Right hindlimb (tissue), 1 donor: Measurements from ENCODE around the gene KIAA1217.

ENCODE experiments used
- DNase-seq: peaks from one replicate; pipeline ENCODE4 v3.0.0-alpha.2; 2018

The KIAA1217 gene

GRCh38 chr10:24208661-24209431, at the start of gene KIAA1217:
Gene KIAA1217 (plus strand): TSS chr10:24209138. CDS start chr10:24209194, 56 bp downstream.
- DNase-seq = peak; percentile 77

- DNase-seq = no peak
Observed at GRCh38 chr10:24162206-24162985, 46.5 kb upstream of the KIAA1217 start.

GRCh38 chr10:24163485-24163884, 45.5 kb upstream of the KIAA1217 start:
- no peak for DNase-seq

- no peak for DNase-seq
Observed at GRCh38 chr10:24168258-24169170, 40.4 kb upstream of the KIAA1217 start.

- DNase-seq = no peak
Observed at GRCh38 chr10:24170199-24170598, 38.7 kb upstream of the KIAA1217 start.

GRCh38 chr10:24172909-24173308, 36.0 kb upstream of the KIAA1217 start:
- DNase-seq = no peak

GRCh38 chr10:24174014-24174413, 34.9 kb upstream of the KIAA1217 start:
- DNase-seq = no peak

- DNase-seq = no peak
Observed at GRCh38 chr10:24176658-24177057, 32.3 kb upstream of the KIAA1217 start.

- DNase-seq = no peak
Observed at GRCh38 chr10:24177636-24178035, 31.3 kb upstream of the KIAA1217 start.

GRCh38 chr10:24180891-24181290, 28.0 kb upstream of the KIAA1217 start:
- DNase-seq = no peak

GRCh38 chr10:24184455-24184854, 24.5 kb upstream of the KIAA1217 start:
- DNase-seq = no peak

- no peak for DNase-seq
Observed at GRCh38 chr10:24193330-24193729, 15.6 kb upstream of the KIAA1217 start.

- DNase-seq = no peak
Observed at GRCh38 chr10:24197263-24197662, 11.7 kb upstream of the KIAA1217 start.

GRCh38 chr10:24201503-24202180, 7.3 kb upstream of the KIAA1217 start:
- DNase-seq = no peak

GRCh38 chr10:24202181-24202570, 6.8 kb upstream of the KIAA1217 start:
- no peak for DNase-seq

- no peak for DNase-seq
Observed at GRCh38 chr10:24205821-24206220, 3.1 kb upstream of the KIAA1217 start.

GRCh38 chr10:24206334-24206733, 2.6 kb upstream of the KIAA1217 start:
- no peak for DNase-seq

GRCh38 chr10:24206926-24207325, 2.0 kb upstream of the KIAA1217 start:
- no peak for DNase-seq

GRCh38 chr10:24207341-24207740, 1.6 kb upstream of the KIAA1217 start:
- no peak for DNase-seq

- DNase-seq = no peak
Observed at GRCh38 chr10:24207781-24208611, 942 bp upstream of the KIAA1217 start.

GRCh38 chr10:24209432-24209771, 464 bp downstream of the KIAA1217 start:
- DNase-seq = no peak
